GM12873 (cell line): ENCODE data around the gene SERPINA4.

Source experiments
- TF ChIP-seq, protein P1 (sequence below): IDR thresholded peaks from 2 replicates; pipeline ENCODE4 v1.5.1; 2012; ENCODE audit warnings: low read depth, mild to moderate bottlenecking, moderate library complexity, low read length, control low read depth; ENCODE audit not compliant: insufficient read depth; ENCODE audit errors: missing control alignments

Gene SERPINA4

GRCh38 chr14:94578712-94579111 lies 17.5 kb downstream of the SERPINA4 start:
- TF ChIP-seq, protein P1, sequence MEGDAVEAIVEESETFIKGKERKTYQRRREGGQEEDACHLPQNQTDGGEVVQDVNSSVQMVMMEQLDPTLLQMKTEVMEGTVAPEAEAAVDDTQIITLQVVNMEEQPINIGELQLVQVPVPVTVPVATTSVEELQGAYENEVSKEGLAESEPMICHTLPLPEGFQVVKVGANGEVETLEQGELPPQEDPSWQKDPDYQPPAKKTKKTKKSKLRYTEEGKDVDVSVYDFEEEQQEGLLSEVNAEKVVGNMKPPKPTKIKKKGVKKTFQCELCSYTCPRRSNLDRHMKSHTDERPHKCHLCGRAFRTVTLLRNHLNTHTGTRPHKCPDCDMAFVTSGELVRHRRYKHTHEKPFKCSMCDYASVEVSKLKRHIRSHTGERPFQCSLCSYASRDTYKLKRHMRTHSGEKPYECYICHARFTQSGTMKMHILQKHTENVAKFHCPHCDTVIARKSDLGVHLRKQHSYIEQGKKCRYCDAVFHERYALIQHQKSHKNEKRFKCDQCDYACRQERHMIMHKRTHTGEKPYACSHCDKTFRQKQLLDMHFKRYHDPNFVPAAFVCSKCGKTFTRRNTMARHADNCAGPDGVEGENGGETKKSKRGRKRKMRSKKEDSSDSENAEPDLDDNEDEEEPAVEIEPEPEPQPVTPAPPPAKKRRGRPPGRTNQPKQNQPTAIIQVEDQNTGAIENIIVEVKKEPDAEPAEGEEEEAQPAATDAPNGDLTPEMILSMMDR = no peak

DNA sequence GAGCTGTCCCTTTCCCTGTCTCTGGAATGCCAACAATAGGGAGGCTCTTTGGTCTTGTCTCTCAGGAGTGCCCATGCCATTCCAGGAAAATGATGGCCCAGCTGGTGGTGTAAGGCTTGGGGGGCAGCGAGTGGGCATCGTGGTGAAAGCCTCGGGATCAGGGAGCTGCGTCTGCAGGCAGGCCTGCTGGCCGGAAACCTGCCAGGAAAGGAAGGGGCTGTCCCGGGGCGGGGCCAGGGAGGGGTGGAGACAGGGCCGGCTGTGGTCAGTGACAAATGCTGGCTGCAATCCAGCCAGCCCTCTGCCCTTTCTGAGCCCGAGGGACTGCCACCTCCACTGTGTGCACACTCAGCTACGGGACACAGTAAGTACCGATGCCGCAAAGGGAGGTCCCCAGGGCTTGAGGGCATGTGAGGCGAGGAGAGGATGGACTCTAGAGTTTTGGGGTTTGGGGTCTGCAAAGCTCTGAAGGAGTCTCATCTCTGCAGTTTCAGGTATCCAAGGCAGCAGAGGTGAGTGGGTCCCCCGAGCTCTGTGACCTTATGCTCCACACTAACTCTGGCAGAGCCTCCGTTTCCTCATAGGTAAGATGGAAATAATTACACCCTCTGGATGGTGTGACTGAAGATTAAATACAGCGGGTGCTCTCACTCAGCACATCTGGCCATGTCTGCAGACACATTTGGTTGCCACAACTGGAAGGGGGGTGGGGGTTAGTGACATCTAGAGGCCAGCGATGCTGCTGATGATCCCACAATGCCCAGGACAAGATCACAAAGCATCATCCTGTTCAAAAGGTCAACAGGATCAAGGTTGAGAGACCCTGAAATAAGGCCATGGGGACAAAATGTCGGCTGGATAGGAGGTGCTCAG lies 20.1 kb downstream of the SERPINA4 start, which contains the start of gene SERPINA5:
Gene SERPINA5, plus strand, starts transcription at position 300 of the 873 bp plus-strand sequence. CDS start 5,937 bp downstream, outside the sequence.
- TF ChIP-seq, protein P1 = no peak

DNA sequence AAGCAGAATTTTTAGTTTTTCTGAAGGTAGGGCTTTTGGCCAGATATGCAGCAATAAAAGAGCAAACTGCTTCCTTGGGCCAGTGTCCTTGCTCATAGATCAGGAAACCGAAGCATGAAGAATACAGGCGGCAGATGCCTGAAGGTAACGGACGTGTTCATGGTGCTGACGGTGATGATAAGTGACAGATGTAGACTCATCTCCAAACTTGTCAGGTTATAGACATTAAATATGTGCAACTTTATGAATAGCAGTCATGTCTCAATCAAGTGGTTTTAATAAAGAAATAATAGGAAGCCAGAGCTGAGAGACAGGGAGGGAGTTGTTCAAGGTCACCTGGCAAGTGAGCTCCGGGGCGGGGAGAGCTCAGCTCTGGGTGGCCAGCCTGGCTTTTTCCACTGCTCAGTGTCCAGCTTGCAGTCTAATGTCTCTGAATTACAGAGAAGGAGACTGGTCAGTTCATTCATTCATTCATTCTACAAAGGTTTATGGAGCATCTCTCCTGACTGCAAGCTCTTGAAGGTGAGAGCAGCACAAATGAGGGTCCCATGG lies 21.0 kb downstream of the SERPINA4 start:
- TF ChIP-seq, protein P1 = no peak

DNA sequence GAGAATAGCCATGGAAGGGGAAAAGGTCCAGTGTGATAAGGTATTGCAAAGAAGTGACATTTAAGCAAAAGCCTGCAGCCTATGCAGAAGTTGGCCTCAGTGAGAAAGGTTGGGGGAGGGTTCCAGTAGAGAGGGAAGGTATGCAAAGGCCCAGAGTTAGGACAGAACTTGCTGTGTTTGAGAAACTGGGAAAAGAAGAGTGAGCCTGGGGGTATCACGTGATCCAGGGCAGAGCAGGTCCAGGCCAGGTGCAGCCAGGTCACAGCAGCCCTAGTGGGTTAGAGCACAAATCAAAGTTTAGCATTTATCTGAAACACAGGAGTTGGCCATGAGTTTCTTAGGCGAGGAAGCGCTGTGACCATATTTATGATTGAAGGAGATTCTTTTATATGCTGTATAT lies 21.6 kb downstream of the SERPINA4 start:
- TF ChIP-seq, protein P1 = no peak

- TF ChIP-seq, protein P1 = no peak
These were observed 22.3 kb downstream of the SERPINA4 start for GRCh38 chr14:94583557-94583956.

GRCh38 chr14:94584591-94585280 lies 23.5 kb downstream of the SERPINA4 start:
- TF ChIP-seq, protein P1 = no peak

DNA sequence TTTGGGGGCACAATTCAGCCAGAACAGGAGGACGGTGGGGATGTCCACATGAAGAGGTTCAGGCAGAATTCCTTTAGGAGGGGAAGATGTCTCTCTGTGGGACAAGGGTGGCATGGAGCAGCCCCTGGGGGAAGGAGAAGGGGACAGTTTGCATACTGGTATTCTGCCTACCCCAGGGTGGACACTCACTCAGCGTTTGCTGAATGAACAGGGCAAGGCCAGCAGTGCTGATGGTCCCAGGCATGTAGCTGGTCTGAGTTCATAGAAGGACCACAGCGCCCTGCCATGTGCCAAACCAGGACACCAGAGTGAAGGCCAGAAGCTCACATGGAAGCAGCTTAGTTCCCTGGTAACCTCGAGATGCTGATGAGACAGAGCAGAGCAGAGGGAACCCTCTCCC lies 25.4 kb downstream of the SERPINA4 start:
- TF ChIP-seq, protein P1 = no peak
